Spleen (tissue), 11 donors: Measurements from ENCODE around the gene F13A1. TPM values are rescaled to one million over a fixed set of nuclear protein-coding genes. Genes with fewer than 3 reads are reported as not detected.

Experiments used
- DNase-seq: peaks from one replicate; pipeline ENCODE4 v3.0.0-alpha.2; 2020
- H3K27ac ChIP-seq, 8 donors: fragments of 200-600 bp; sonication (generic) in 7 of 8; 1 replicate in 4 of 8; 2 replicates in 4 of 8; pipeline versions ENCODE4 v1.5.0 to v1.8.0; 2016 to 2021; ENCODE audit warnings: inconsistent platforms in 4 of 8, mild to moderate bottlenecking in 4 of 8, moderate library complexity in 1 of 8
- H3K27me3 ChIP-seq, 7 donors: fragments of 200-600 bp; sonication (generic) in 6 of 7; replicated peaks in 1 of 7; 1 replicate in 4 of 7; 2 replicates in 3 of 7; pipeline versions ENCODE4 v1.5.0 to v1.8.0; 2016 to 2021; ENCODE audit warnings: inconsistent platforms in 3 of 7, mild to moderate bottlenecking in 1 of 7
- H3K36me3 ChIP-seq, 6 donors: fragments of 200-600 bp; sonication (generic) in 5 of 6; 1 replicate in 4 of 6; 2 replicates in 2 of 6; pipeline versions ENCODE4 v1.5.0 to v1.8.0; 2016 to 2021; ENCODE audit warnings: inconsistent platforms in 2 of 6
- H3K4me1 ChIP-seq, 6 donors: fragments of 200-600 bp; sonication (generic) in 5 of 6; 1 replicate in 3 of 6; 2 replicates in 3 of 6; pipeline versions ENCODE4 v1.5.0 to v1.8.0; 2016 to 2021; ENCODE audit warnings: inconsistent platforms in 3 of 6
- H3K4me3 ChIP-seq, 8 donors: fragments of 200-600 bp; sonication (generic) in 7 of 8; 1 replicate in 4 of 8; 2 replicates in 4 of 8; pipeline versions ENCODE4 v1.5.0 to v1.8.0; 2016 to 2021; ENCODE audit warnings: inconsistent platforms in 4 of 8, mild to moderate bottlenecking in 4 of 8, moderate library complexity in 2 of 8
- H3K9me3 ChIP-seq, 8 donors: fragments of 200-600 bp; sonication (generic) in 7 of 8; 1 replicate in 4 of 8; 2 replicates in 4 of 8; pipeline versions ENCODE4 v1.5.0 to v1.8.0; 2016 to 2021; ENCODE audit warnings: inconsistent platforms in 4 of 8
- POLR2A ChIP-seq, 3 donors: fragments of 450-650 bp; IDR thresholded peaks; one replicate each; pipeline ENCODE4 v1.5.1; 2017; ENCODE audit warnings: antibody characterized with exemption in 3 of 3, mild to moderate bottlenecking in 1 of 3
- POLR2AphosphoS5 ChIP-seq, 3 donors: sonication (generic); formaldehyde crosslinking; IDR thresholded peaks; one replicate each; pipeline ENCODE4 v1.5.1; 2017; ENCODE audit warnings: antibody characterized with exemption in 3 of 3
- WGBS, 5 donors: extraction: QIAGEN DNeasy Blood & Tissue Kit in 3 of 5; methylation state at CpG; one replicate each; pipeline versions ENCODE4 v1.1.5 to v1.1.7; 2013 to 2018; 5-methylcytosine and 5-hydroxymethylcytosine counted together
- intact Hi-C: fragments of 100-400 bp; cut with DNase I; formaldehyde crosslinking; loops from one replicate; pipeline ENCODE4 v1.15.0; 2023; ENCODE audit warnings: low total_unique reads
- polyA plus RNA-seq, 3 donors: library from polyadenylated mRNA; stranded (reverse); fragments of 200-250 nt; gene quantifications; one replicate each; pipeline ENCODE4 v1.2.1, GENCODE V29; 2013
- total RNA-seq, 7 donors: library from RNA; depleted of rRNA in 3 of 7; stranded (reverse); fragments of >200 nt in 3 of 7; fragmentation: NEBNext Ultra II Directional in 4 of 7; extraction: Animal tissue kit (Norgen Biotek cat#: 25700) in 4 of 7; gene quantifications; one replicate each; pipeline versions ENCODE4 v1.1.0 to v1.2.1, GENCODE V29; 2016 to 2021
- TF ChIP-seq, protein P1 (sequence below), 11 experiments: fragments of 200-600 bp in 7 of 11; fragments of 450-650 bp in 4 of 11; sonication (generic) in 4 of 11; IDR thresholded peaks in 8 of 11; conservative IDR thresholded peaks in 3 of 11; 1 replicate in 7 of 11; 2 replicates in 4 of 11; pipeline versions ENCODE4 v1.4.0 to v1.8.0; 2016 to 2021; ENCODE audit warnings: antibody characterized with exemption in 11 of 11, inconsistent platforms in 4 of 11, mild to moderate bottlenecking in 1 of 11
- donor health status: healthy with polysubstance abuse.
- donor health status: DM: no; HTN: no; CAD: no; lungs with moderate emphysema.
- donor health status: DM: no; HTN: no; CAD: no.
- donor health status: Bipolar disorder and iron deficiency.
- donor health status: healthy.
- donor health status: DM: no; HTN: no; CAD: no.
- donor health status: DM: yes; HTN: yes; CAD: no.

F13A1 gene
- total and polyA plus RNA-seq, 10 donors, result 1.8 to 41.5 (median 25.9) TPM

DNA sequence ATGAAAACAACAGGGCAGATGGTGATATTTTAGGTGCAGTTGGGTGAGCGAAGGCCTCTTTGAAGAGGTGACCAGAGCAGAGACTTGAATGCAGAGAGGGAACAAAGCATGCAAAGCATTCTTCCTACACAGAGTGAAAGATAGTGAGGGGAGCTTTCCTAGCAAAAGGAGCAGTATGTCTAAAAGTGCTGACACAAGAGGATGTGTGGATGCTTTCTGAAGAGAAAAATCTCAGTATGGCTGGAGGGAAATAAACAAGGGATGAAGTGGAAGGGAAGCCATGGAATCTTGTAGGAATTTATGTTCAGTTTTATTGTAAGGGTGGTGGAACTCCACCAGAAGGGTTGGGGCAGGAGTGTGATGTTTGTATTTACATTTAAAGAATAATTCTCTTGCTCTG, 128.6 kb downstream of the F13A1 start:
- H3K27ac ChIP-seq, result no peak overlapping the region
- H3K4me3 ChIP-seq, result no peak overlapping the region
- H3K27me3 ChIP-seq, result peaks cover 0 to 37% (median 0%) of the 10 kb centered on the region in 7 donors
- H3K9me3 ChIP-seq, result no peaks in the 10 kb centered on the region
- TF ChIP-seq, protein P1, sequence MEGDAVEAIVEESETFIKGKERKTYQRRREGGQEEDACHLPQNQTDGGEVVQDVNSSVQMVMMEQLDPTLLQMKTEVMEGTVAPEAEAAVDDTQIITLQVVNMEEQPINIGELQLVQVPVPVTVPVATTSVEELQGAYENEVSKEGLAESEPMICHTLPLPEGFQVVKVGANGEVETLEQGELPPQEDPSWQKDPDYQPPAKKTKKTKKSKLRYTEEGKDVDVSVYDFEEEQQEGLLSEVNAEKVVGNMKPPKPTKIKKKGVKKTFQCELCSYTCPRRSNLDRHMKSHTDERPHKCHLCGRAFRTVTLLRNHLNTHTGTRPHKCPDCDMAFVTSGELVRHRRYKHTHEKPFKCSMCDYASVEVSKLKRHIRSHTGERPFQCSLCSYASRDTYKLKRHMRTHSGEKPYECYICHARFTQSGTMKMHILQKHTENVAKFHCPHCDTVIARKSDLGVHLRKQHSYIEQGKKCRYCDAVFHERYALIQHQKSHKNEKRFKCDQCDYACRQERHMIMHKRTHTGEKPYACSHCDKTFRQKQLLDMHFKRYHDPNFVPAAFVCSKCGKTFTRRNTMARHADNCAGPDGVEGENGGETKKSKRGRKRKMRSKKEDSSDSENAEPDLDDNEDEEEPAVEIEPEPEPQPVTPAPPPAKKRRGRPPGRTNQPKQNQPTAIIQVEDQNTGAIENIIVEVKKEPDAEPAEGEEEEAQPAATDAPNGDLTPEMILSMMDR (IDR thresholded peaks at IDR 0.05 in 8 of 11, conservative IDR thresholded peaks at IDR 0.05 in 3 of 11), result no peak
- no peak for TF ChIP-seq POLR2AphosphoS5 (IDR thresholded peaks at IDR 0.05)
- no peak for TF ChIP-seq POLR2A (IDR thresholded peaks at IDR 0.05)
- no peaks in the 10 kb centered on the region for H3K36me3 ChIP-seq
- 74 to 92% (median 85%) methylated on average over 1 of the region's 1 CpG for WGBS, 5 donors
- no peaks in the 10 kb centered on the region for H3K4me1 ChIP-seq
- intact Hi-C loops, result no loop called here
- DNase-seq, result no peak

DNA sequence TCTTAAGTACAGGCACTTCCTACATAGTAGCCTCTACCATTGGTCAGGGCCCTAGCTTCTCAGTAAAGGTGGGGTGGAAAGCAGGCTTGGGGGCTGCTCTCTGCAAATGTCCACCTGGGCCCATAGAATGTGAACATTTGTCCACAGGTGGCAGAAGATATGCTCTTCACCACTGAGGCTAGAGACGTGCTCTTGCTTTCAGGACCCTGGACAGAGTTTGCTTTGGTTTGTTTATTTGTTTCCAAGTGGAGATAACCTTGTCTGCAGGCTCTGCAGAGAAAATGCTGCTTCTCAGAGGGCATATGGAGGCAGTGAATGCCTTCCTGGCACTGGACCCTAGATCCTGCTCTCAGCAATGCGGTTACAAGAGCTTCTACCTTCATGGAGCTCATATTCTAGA, 129.0 kb downstream of the F13A1 start:
- Histone ChIP-seq H3K4me1 (no peaks in the 10 kb centered on the region), H3K9me3 (peaks cover 0 to under 1% (median 0%) of the 10 kb centered on the region in 8 donors), H3K36me3 (no peaks in the 10 kb centered on the region), H3K27me3 (peaks cover 0 to 37% (median 0%) of the 10 kb centered on the region in 7 donors), H3K4me3 (no peak overlapping the region), H3K27ac (no peak overlapping the region)
- no peak for DNase-seq
- 47 to 61% (median 52%) methylated on average over 2 of the region's 2 CpGs for WGBS, 5 donors
- intact Hi-C loops, result no loop called here
- TF ChIP-seq POLR2AphosphoS5 (IDR thresholded peaks at IDR 0.05) (no peak), POLR2A (IDR thresholded peaks at IDR 0.05) (no peak)
- TF ChIP-seq, protein P1 (IDR thresholded peaks at IDR 0.05 in 8 of 11, conservative IDR thresholded peaks at IDR 0.05 in 3 of 11), result no peak

DNA sequence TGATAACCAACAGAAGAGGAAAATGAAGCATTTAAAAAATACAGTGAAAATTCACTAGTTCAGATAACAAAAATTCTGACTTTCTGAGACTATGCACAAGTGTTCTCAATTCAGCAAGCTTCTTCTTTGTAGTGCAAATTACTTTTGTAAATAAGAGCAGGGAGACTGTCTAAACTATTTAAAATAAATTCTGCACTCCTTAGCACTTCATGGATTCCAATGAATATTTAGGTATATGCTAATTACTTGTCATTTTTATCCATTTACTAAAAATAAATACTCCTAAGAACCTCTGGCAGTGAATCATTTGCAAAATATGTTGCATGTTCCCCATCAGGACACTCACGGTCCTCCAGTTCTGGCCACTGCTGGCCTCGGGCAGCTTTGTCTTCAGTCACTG, 139.8 kb downstream of the F13A1 start:
- 75 to 85% (median 79%) methylated on average over 2 of the region's 2 CpGs for WGBS, 5 donors
- peaks cover 0 to 13% (median 0%) of the 10 kb centered on the region in 7 donors for H3K27me3 ChIP-seq
- H3K9me3 ChIP-seq, result no peaks in the 10 kb centered on the region
- H3K4me3 ChIP-seq, result no peak overlapping the region
- no peak overlapping the region for H3K27ac ChIP-seq
- H3K4me1 ChIP-seq, result no peaks in the 10 kb centered on the region
- intact Hi-C loops, result no loop called here
- no peak for DNase-seq
- no peak for TF ChIP-seq POLR2AphosphoS5 (IDR thresholded peaks at IDR 0.05)
- TF ChIP-seq POLR2A (IDR thresholded peaks at IDR 0.05), result no peak
- TF ChIP-seq, protein P1 (IDR thresholded peaks at IDR 0.05 in 8 of 11, conservative IDR thresholded peaks at IDR 0.05 in 3 of 11), result no peak
- no peaks in the 10 kb centered on the region for H3K36me3 ChIP-seq

DNA sequence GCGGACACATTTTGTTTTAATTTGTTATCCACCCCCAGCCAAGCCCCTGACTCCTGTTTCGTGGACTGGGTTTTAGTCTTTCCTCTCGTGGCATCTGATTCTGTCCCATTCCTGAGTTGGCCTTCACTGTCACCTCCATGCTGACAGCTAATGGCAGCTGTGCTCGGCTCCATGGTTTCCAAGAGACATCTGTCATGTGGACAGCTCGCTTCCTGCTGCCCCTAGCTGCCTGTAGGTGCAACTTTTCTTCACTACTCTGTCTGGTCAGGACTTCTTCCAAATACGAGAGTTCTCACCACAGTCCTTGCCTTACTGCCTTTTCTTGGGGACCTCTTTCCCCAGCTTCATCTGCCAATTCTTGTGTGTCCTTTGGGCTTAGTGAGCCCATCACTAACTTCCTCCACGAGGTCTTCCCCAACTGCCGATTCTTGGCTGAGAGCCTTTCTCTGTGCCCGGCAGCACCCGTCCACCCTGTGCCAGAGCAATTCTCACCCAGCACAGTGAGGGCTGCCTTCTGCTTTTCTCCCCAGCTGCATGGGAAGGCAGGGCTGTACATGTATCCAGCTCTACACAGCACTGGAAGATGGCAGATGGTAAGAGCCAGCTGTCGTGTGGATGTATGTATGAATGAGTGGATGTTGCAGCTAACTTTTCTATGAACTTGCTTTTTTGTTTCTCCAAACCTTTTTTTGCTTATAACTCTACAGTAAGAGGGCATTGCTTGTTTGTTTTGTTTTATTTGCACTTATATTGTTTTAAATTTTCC, 140.4 kb downstream of the F13A1 start:
- WGBS, 5 donors, result 74 to 81% (median 75%) methylated on average over 11 of the region's 11 CpGs
- Histone ChIP-seq H3K27me3 (peaks cover 0 to 13% (median 0%) of the 10 kb centered on the region in 7 donors), H3K4me1 (no peaks in the 10 kb centered on the region), H3K36me3 (no peaks in the 10 kb centered on the region), H3K9me3 (no peaks in the 10 kb centered on the region), H3K4me3 (no peak overlapping the region), H3K27ac (no peak overlapping the region)
- DNase-seq, result no peak
- intact Hi-C loops, result no loop called here
- TF ChIP-seq, protein P1 (IDR thresholded peaks at IDR 0.05 in 8 of 11, conservative IDR thresholded peaks at IDR 0.05 in 3 of 11), result no peak
- TF ChIP-seq POLR2AphosphoS5 (IDR thresholded peaks at IDR 0.05) (no peak), POLR2A (IDR thresholded peaks at IDR 0.05) (no peak)
